Measurements from ENCODE around the gene APOB. TPM values are rescaled to one million over a fixed set of nuclear protein-coding genes. Genes with fewer than 3 reads are reported as not detected.

APOB gene
- total RNA-seq, 1 experiment from 2014 or later: 1.5 TPM

DNA sequence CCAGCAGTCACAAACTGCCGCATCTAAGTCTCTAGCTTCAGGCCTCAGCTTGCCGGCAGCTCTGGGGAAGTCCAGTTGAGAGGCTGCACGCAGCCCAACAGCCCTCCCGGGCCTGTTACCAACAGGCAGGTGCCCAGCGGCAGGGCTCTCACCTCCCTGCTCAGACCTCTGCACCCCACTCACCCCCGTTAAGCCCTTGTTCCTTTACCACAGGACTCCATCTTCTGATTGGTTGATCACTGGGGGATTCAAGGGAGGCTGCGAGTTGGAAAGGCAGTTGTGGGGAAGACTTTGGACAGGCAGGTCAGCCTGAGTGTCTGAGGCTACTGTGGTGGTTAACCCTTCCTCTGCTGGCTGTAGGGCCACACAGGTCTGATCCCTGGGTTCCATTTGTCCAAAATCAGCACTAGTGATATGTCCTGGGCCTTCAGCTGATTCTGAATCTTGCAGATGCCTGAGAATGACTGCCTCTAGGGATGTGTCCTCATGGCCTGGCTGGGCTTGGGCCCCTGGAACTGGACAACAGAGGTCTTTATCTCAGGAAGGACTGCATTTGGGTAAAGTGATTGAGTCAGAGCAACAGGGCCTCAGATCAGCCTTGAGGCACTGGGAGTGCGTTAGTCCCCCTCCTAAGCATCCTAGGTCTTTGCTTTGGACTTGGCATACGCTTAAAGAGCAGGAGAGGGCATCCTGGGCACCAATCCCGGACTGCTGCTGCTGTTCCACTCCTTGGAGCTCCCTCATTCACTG lies 88.4 kb downstream of the APOB start (continued):
- TF ChIP-seq, protein P1, sequence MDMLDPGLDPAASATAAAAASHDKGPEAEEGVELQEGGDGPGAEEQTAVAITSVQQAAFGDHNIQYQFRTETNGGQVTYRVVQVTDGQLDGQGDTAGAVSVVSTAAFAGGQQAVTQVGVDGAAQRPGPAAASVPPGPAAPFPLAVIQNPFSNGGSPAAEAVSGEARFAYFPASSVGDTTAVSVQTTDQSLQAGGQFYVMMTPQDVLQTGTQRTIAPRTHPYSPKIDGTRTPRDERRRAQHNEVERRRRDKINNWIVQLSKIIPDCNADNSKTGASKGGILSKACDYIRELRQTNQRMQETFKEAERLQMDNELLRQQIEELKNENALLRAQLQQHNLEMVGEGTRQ (CRISPR knock-in tag; IDR thresholded peaks at IDR 0.05): no peak
- no peak for TF ChIP-seq GTF2I (CRISPR knock-in tag; conservative IDR thresholded peaks at IDR 0.05)

DNA sequence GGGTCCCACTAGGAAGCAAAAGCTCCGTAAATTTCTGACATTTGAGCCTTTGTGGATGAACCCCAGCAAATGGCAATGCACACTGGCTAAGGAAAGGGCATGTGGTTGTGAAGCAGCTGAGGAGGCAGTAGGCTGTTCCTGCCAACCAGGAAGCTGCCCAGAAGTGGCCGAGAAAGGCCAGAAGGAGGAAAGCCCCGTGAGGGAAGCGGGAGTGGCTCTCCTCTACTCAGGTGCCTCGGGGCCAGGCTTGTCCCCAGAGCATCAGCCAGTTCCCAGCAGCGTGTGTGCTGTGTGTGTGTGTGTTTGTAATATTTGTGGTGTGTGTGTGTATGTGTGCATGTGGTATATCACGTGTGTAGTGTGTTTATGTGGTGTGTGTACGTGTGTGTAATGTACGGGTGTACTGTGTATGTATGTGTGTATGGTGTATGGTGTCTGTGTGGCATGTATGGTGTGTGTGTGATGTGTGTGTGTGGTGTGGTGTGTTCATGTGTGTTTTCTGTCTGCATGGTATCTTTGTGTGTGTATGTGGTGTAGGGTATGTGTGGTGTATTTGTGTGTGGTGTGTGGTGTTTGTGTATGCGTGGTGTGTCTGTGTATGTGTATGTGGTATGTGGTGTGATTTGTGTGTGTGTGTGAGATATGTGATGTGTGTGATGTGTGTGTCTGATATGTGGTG lies 90.6 kb downstream of the APOB start:
- ATAC-seq (no peak), DNase-seq (ENCODE audit: low spot score) (no peak)
- Mint-ChIP-seq H3K27ac (no peak overlapping the region), H3K27me3 (ENCODE audit: low read depth) (no peaks in the 10 kb centered on the region; the same call in 1 of the 2 replicates), H3K4me3 (no peak overlapping the region), H3K9me3 (no peaks in the 10 kb centered on the region), H3K36me3 (no peaks in the 10 kb centered on the region), H3K4me1 (no peaks in the 10 kb centered on the region)
- ChIA-PET POLR2A (no interaction called here), CTCF (interaction anchor here (1.0 kb wide), 1 partner anchor 292 kb away, joined by 3 read pairs; no protein-coding TSS in a partner anchor)
- TF ChIP-seq ZNF532 (CRISPR knock-in tag; IDR thresholded peaks at IDR 0.05; ENCODE audit: borderline replicate concordance) (no peak), JAZF1 (CRISPR knock-in tag; IDR thresholded peaks at IDR 0.05) (no peak), NFE2L1 (CRISPR knock-in tag; IDR thresholded peaks at IDR 0.05) (no peak)
- TF ChIP-seq, protein P2, sequence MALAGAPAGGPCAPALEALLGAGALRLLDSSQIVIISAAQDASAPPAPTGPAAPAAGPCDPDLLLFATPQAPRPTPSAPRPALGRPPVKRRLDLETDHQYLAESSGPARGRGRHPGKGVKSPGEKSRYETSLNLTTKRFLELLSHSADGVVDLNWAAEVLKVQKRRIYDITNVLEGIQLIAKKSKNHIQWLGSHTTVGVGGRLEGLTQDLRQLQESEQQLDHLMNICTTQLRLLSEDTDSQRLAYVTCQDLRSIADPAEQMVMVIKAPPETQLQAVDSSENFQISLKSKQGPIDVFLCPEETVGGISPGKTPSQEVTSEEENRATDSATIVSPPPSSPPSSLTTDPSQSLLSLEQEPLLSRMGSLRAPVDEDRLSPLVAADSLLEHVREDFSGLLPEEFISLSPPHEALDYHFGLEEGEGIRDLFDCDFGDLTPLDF (CRISPR knock-in tag; IDR thresholded peaks at IDR 0.05): no peak

Other genes with a start within 250 kb of the APOB start
- gene LDAH, start 221.0 kb downstream of the APOB start, total RNA-seq (2021): 16.1 to 20.5 TPM (median 17.7 TPM) in 3 replicates
- gene TDRD15, start 79.9 kb upstream of the APOB start, total RNA-seq (2021): not detected in 3 replicates